H1 (cell line): ENCODE data around the gene CSNK1A1. TPM values are rescaled to one million over a fixed set of nuclear protein-coding genes. Genes with fewer than 3 reads are reported as not detected.

Experiments used
- CTCF ChIA-PET: fragments of 300-600 bp; sonication (Branson Sonifier 250); formaldehyde crosslinking; loops from one replicate; lab custom pipeline; 2021; ENCODE audit not compliant: partially characterized antibody; lab: Charles Lee
- POLR2A ChIA-PET: fragments of 300-600 bp; sonication (Branson Sonifier 250); formaldehyde crosslinking; loops from one replicate; lab custom pipeline; 2021; ENCODE audit warnings: inconsistent platforms; ENCODE audit not compliant: partially characterized antibody; lab: Charles Lee
- DNase-seq, 2 experiments: peaks; one replicate each; pipeline versions ENCODE4 v3.0.0 to v3.0.0-alpha.2; 2010 to 2022; ENCODE audit warnings: low spot score in 2 of 2, low read depth in 1 of 2, mixed read lengths in 1 of 2
- FAIRE-seq: peaks from 2 replicates; lab custom pipeline; 2011; peaks lifted over from hg19 to GRCh38; lab: Jason Lieb, UNC
- H2AFZ ChIP-seq: 2 replicates; pipeline ENCODE4 v1.8.1; 2012; ENCODE audit warnings: low read length, inconsistent platforms
- H2AK5ac ChIP-seq: 2 replicates; pipeline ENCODE4 v1.6.1; 2013; ENCODE audit warnings: low read depth, low read length
- H2BK120ac ChIP-seq: replicated peaks from 2 replicates; pipeline ENCODE3; 2013; ENCODE audit warnings: low read depth, low read length, inconsistent platforms
- H2BK12ac ChIP-seq: 2 replicates; pipeline ENCODE4 v1.6.1; 2013; ENCODE audit warnings: low read depth, low read length
- H2BK15ac ChIP-seq: 2 replicates; pipeline ENCODE4 v1.6.1; 2013; ENCODE audit warnings: low read length
- H2BK20ac ChIP-seq: 2 replicates; pipeline ENCODE4 v1.6.1; 2013; ENCODE audit warnings: low read length
- H2BK5ac ChIP-seq: 2 replicates; pipeline ENCODE4 v1.6.1; 2013; ENCODE audit warnings: low read depth, low read length
- H3K14ac ChIP-seq: 2 replicates; pipeline ENCODE4 v1.6.1; 2013; ENCODE audit warnings: inconsistent platforms; ENCODE audit not compliant: insufficient read length
- H3K18ac ChIP-seq: 2 replicates; pipeline ENCODE4 v1.6.1; 2013; ENCODE audit warnings: low read length; ENCODE audit errors: extremely low read depth
- H3K23ac ChIP-seq: 2 replicates; pipeline ENCODE4 v1.6.1; 2013; ENCODE audit warnings: inconsistent platforms; ENCODE audit not compliant: insufficient read length
- H3K23me2 ChIP-seq: 2 replicates; pipeline ENCODE4 v1.6.1; 2013; ENCODE audit warnings: low read depth, low read length
- H3K27ac ChIP-seq: 2 replicates; pipeline ENCODE4 v1.6.1; 2011; ENCODE audit warnings: low read depth, low read length, inconsistent platforms
- H3K27me3 ChIP-seq, 4 experiments: replicated peaks in 1 of 4; 1 replicate in 1 of 4; 2 replicates in 3 of 4; pipeline versions ENCODE4 v1.6.1 to v1.8.1; 2011 to 2013; ENCODE audit warnings: low read length in 3 of 4, mild to moderate bottlenecking in 3 of 4, inconsistent platforms in 2 of 4, mixed read lengths in 2 of 4, moderate library complexity in 1 of 4; ENCODE audit not compliant: control insufficient read depth in 3 of 4, insufficient read depth in 3 of 4; ENCODE audit errors: extremely low read depth in 1 of 4
- H3K36me3 ChIP-seq, 4 experiments: 2 replicates each; pipeline versions ENCODE4 v1.6.1 to v1.8.1; 2011 to 2013; ENCODE audit warnings: mild to moderate bottlenecking in 4 of 4, low read length in 3 of 4, moderate library complexity in 2 of 4, control low read depth in 1 of 4, inconsistent platforms in 1 of 4; ENCODE audit not compliant: insufficient read depth in 4 of 4, control insufficient read depth in 2 of 4
- H3K4ac ChIP-seq: replicated peaks from 2 replicates; pipeline ENCODE3; 2013; ENCODE audit warnings: low read length, low read depth, mixed read lengths, inconsistent platforms; ENCODE audit not compliant: insufficient read length
- H3K4me1 ChIP-seq, 4 experiments: replicated peaks in 1 of 4; 1 replicate in 1 of 4; 2 replicates in 3 of 4; pipeline versions ENCODE4 v1.6.1 to v1.8.1; 2011 to 2013; ENCODE audit warnings: low read length in 3 of 4, inconsistent platforms in 2 of 4, mixed read lengths in 1 of 4; ENCODE audit not compliant: insufficient read depth in 4 of 4, control insufficient read depth in 3 of 4
- H3K4me2 ChIP-seq, 2 experiments: 2 replicates each; pipeline versions ENCODE4 v1.6.1 to v1.8.1; 2011 to 2013; ENCODE audit warnings: low read depth in 2 of 2, low read length in 2 of 2, control low read depth in 1 of 2, inconsistent platforms in 1 of 2, mild to moderate bottlenecking in 1 of 2; ENCODE audit not compliant: insufficient read depth in 1 of 2
- H3K4me3 ChIP-seq, 4 experiments: fragments of 200-600, 300-600 bp in 1 of 4; sonication (generic), shearing (Covaris generic), sonication (Bioruptor Twin) in 1 of 4; 2 replicates each; pipeline versions ENCODE4 v1.5.1 to v1.8.1; 2011 to 2016; ENCODE audit warnings: low read length in 4 of 4, low read depth in 3 of 4, control low read depth in 2 of 4, inconsistent platforms in 2 of 4, mild to moderate bottlenecking in 2 of 4, mixed read lengths in 1 of 4, moderate library complexity in 1 of 4; ENCODE audit not compliant: insufficient read depth in 2 of 4; ENCODE audit errors: extremely low read depth in 1 of 4
- H3K56ac ChIP-seq: replicated peaks from 2 replicates; pipeline ENCODE3; 2013; ENCODE audit warnings: low read depth, mild to moderate bottlenecking, mixed read lengths, low read length, inconsistent platforms; ENCODE audit not compliant: insufficient read length
- H3K79me1 ChIP-seq: 2 replicates; pipeline ENCODE4 v1.6.1; 2013; ENCODE audit warnings: low read depth, low read length, control low read depth
- H3K79me2 ChIP-seq, 2 experiments: 2 replicates each; pipeline versions ENCODE4 v1.6.1 to v1.8.1; 2012 to 2013; ENCODE audit warnings: low read length in 2 of 2, mild to moderate bottlenecking in 2 of 2, inconsistent platforms in 1 of 2; ENCODE audit not compliant: insufficient read depth in 2 of 2, control insufficient read depth in 1 of 2
- H3K9ac ChIP-seq, 4 experiments: replicated peaks in 1 of 4; 1 replicate in 1 of 4; 2 replicates in 3 of 4; pipeline versions ENCODE4 v1.6.1 to v1.8.1; 2011 to 2013; ENCODE audit warnings: low read depth in 3 of 4, low read length in 3 of 4, control low read depth in 2 of 4, mild to moderate bottlenecking in 2 of 4, moderate library complexity in 2 of 4, inconsistent platforms in 1 of 4; ENCODE audit errors: extremely low read depth in 1 of 4
- H3K9me3 ChIP-seq, 2 experiments: 2 replicates each; pipeline versions ENCODE4 v1.6.1 to v1.8.1; 2012 to 2013; ENCODE audit warnings: mild to moderate bottlenecking in 2 of 2, moderate library complexity in 2 of 2, control low read depth in 1 of 2, inconsistent platforms in 1 of 2, low read depth in 1 of 2, low read length in 1 of 2, mixed read lengths in 1 of 2; ENCODE audit not compliant: insufficient read depth in 2 of 2
- H4K20me1 ChIP-seq, 2 experiments: replicated peaks in 1 of 2; 2 replicates each; pipeline versions ENCODE3 to v1.8.1; 2011 to 2013; ENCODE audit warnings: inconsistent platforms in 2 of 2, low read length in 2 of 2, mild to moderate bottlenecking in 1 of 2; ENCODE audit not compliant: insufficient read depth in 2 of 2, control insufficient read depth in 1 of 2
- H4K5ac ChIP-seq: 2 replicates; pipeline ENCODE4 v1.6.1; 2013; ENCODE audit warnings: low read length, low read depth, mixed read lengths, inconsistent platforms; ENCODE audit not compliant: insufficient read length
- H4K8ac ChIP-seq: 2 replicates; pipeline ENCODE4 v1.8.0; 2013; ENCODE audit warnings: mild to moderate bottlenecking, moderate library complexity, low read length, inconsistent platforms; ENCODE audit not compliant: insufficient read depth; ENCODE audit errors: extremely low read depth
- H4K91ac ChIP-seq: replicated peaks from 2 replicates; pipeline ENCODE3; 2013; ENCODE audit warnings: low read length, mixed read lengths, inconsistent platforms; ENCODE audit not compliant: insufficient read length
- BACH1 ChIP-seq: IDR thresholded peaks from 2 replicates; pipeline ENCODE4 v1.6.1; 2012; ENCODE audit warnings: low read length, improper control_type of control experiment
- CTBP2 ChIP-seq: IDR thresholded peaks from 2 replicates; pipeline ENCODE4 v1.7.0; 2011; ENCODE audit warnings: borderline replicate concordance, mild to moderate bottlenecking, moderate library complexity, mixed read lengths, low read length; ENCODE audit not compliant: insufficient read depth, insufficient read length
- FOSL1 ChIP-seq: IDR thresholded peaks from 2 replicates; pipeline ENCODE4 v1.6.1; 2011; ENCODE audit warnings: mild to moderate bottlenecking, low read depth, low read length, moderate library complexity; ENCODE audit not compliant: insufficient read depth
- GABPA ChIP-seq: IDR thresholded peaks from 2 replicates; pipeline ENCODE4 v1.6.1; 2011; ENCODE audit warnings: mild to moderate bottlenecking, low read length, moderate library complexity, borderline replicate concordance; ENCODE audit not compliant: insufficient read depth
- HDAC2 ChIP-seq, 2 experiments: fragments of 300-600 bp in 1 of 2; sonication (generic) in 1 of 2; IDR thresholded peaks; 2 replicates each; pipeline ENCODE4 v1.6.1; 2011 to 2012; ENCODE audit warnings: low read depth in 2 of 2, low read length in 2 of 2, mild to moderate bottlenecking in 2 of 2, moderate library complexity in 2 of 2, borderline replicate concordance in 1 of 2, inconsistent platforms in 1 of 2
- POLR2AphosphoS5 ChIP-seq: IDR thresholded peaks from 2 replicates; pipeline ENCODE4 v1.6.1; 2011; ENCODE audit warnings: low read depth, low read length
- RAD21 ChIP-seq, 2 experiments: IDR thresholded peaks in 1 of 2; conservative IDR thresholded peaks in 1 of 2; 2 replicates each; pipeline ENCODE4 v1.6.1; 2011; ENCODE audit warnings: low read depth in 2 of 2, low read length in 2 of 2, improper control_type of control experiment in 1 of 2, inconsistent platforms in 1 of 2, mild to moderate bottlenecking in 1 of 2, moderate library complexity in 1 of 2
- SIX5 ChIP-seq: IDR thresholded peaks from 2 replicates; pipeline ENCODE4 v1.6.1; 2011; ENCODE audit warnings: mild to moderate bottlenecking, low read depth, low read length
- SP1 ChIP-seq: IDR thresholded peaks from 2 replicates; pipeline ENCODE4 v1.6.1; 2011; ENCODE audit warnings: low read depth, low read length
- SUZ12 ChIP-seq: fragments of 200-600 bp; sonication (generic); IDR thresholded peaks from 2 replicates; pipeline ENCODE4 v1.6.1; 2012; ENCODE audit warnings: mild to moderate bottlenecking, inconsistent platforms, low read length, moderate library complexity, mixed read lengths
- WGBS, 2 experiments: shearing (Covaris generic) in 1 of 2; methylation state at CpG; one replicate each; pipeline versions ENCODE4 v1.1.6 to v1.1.7; 2013 to 2015; ENCODE audit warnings: low lambda C conversion rate in 2 of 2, mixed read lengths in 2 of 2, inconsistent platforms in 1 of 2, low coverage in 1 of 2, missing lambda C conversion rate in 1 of 2; ENCODE audit not compliant: insufficient replicate concordance in 2 of 2, insufficient coverage in 1 of 2, insufficient read length in 1 of 2; ENCODE audit errors: extremely low coverage in 1 of 2, missing lambda C conversion rate in 1 of 2; 5-methylcytosine and 5-hydroxymethylcytosine counted together
- polyA plus RNA-seq, 7 experiments: library from polyadenylated mRNA; depleted of rRNA in 3 of 7; stranded (reverse) in 5 of 7; unstranded in 2 of 7; fragments of >200 nt in 5 of 7; fragments of 200-250 nt in 2 of 7; gene quantifications; 1 replicate in 5 of 7; 2 replicates in 1 of 7; 4 replicates in 1 of 7; pipeline versions ENCODE4 v1.2.1 to v1.2.3, GENCODE V29; 2011 to 2013; ENCODE audit warnings: missing spikeins in 2 of 7, mixed read lengths in 2 of 7
- total RNA-seq: library from RNA; stranded (reverse); fragmentation: NEBNext Ultra II Directional; extraction: Animal tissue kit (Norgen Biotek cat#: 25700); gene quantifications from 2 replicates; pipeline ENCODE4 v1.2.1, GENCODE V29; 2021
- TF ChIP-seq, protein P1 (sequence below): IDR thresholded peaks from 2 replicates; pipeline ENCODE4 v1.6.1; 2012; ENCODE audit warnings: low read length, inconsistent platforms

The CSNK1A1 gene
- total and polyA plus RNA-seq, 2 of the 8 experiments (the other 6 are each of a cell fraction or from before 2014, with no cell fraction given): 61.2 to 244 TPM

DNA sequence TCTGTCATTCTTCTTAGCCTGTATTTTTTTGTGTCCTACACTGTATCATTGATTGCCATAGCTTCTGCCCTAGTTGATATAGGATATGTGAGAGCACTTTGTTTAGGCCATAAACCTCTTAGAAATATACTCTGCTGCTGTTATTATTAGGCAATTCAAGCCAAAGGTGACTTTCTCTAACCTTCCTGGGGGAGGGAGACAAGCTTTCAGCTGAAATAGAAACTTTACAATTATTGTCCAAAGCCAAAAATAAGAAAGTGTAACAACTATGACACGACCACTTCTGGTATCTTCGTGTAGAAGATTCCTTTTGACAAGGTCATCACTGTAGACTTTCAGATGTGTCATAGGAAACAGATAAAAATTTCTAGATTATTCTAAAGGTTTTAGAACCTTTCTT, 12.2 kb upstream of the CSNK1A1 start:
- no peak for FAIRE-seq

More for the DNA sequence above, 12.2 kb upstream of the CSNK1A1 start:
- Histone ChIP-seq H4K8ac (no peak overlapping the region), H3K4me1 (peaks cover 5 to 12% (median 7%) of the 10 kb centered on the region in 4 experiments; a peak in 6 of 7 replicates), H2AFZ (no peak overlapping the region; the same call in 1 of the 2 replicates), H2BK5ac (peak overlapping the region; percentile 89; the same call in 1 of the 2 replicates), H3K9me3 (no peaks in the 10 kb centered on the region), H3K14ac (no peak overlapping the region), H3K56ac (no peak overlapping the region), H2AK5ac (no peak overlapping the region), H3K79me2 (no peaks in the 10 kb centered on the region), H3K18ac (no peak overlapping the region), H4K5ac (no peak overlapping the region), H3K23ac (no peak overlapping the region), H2BK15ac (no peak overlapping the region), H3K27ac (no peak overlapping the region), H2BK120ac (no peak overlapping the region), H3K36me3 (no peaks in the 10 kb centered on the region), H2BK20ac (peak overlapping the region; percentile 51), H3K9ac (no peak overlapping the region), H3K4me3 (no peak overlapping the region), H4K91ac (no peak overlapping the region), H3K4me2 (no peak overlapping the region), H4K20me1 (no peaks in the 10 kb centered on the region), H3K23me2 (no peaks in the 10 kb centered on the region), H3K27me3 (no peaks in the 10 kb centered on the region), H3K79me1 (no peaks in the 10 kb centered on the region), H2BK12ac (peak overlapping the region; percentile 99; the same call in 1 of the 2 replicates), H3K4ac (no peak overlapping the region)
- ChIA-PET CTCF (interaction anchor here (0.9 to 4.7 kb wide), 19 partner anchors 9 to 309 kb away, joined by 3 to 111 read pairs (median 5); partner anchors contain the start of genes ARHGEF37 and CSNK1A1), POLR2A (interaction anchor here (0.9 to 3.1 kb wide), 7 partner anchors 11 to 219 kb away, joined by 3 to 24 read pairs (median 4); partner anchors contain the start of genes CSNK1A1 and GRPEL2)
- TF ChIP-seq BACH1 (no peak), SP1 (no peak), CTBP2 (no peak), POLR2AphosphoS5 (no peak), FOSL1 (no peak), RAD21 (IDR thresholded peaks at IDR 0.05 in 1 of 2, conservative IDR thresholded peaks at IDR 0.05 in 1 of 2; ENCODE audit: low read depth in 2 of 2, low read length in 2 of 2) (no peak), GABPA (no peak), SUZ12 (no peak), HDAC2 (IDR thresholded peaks at IDR 0.05; ENCODE audit: borderline replicate concordance in 1 of 2, low read depth in 2 of 2, low read length in 2 of 2) (no peak), SIX5 (no peak)
- TF ChIP-seq, protein P1, sequence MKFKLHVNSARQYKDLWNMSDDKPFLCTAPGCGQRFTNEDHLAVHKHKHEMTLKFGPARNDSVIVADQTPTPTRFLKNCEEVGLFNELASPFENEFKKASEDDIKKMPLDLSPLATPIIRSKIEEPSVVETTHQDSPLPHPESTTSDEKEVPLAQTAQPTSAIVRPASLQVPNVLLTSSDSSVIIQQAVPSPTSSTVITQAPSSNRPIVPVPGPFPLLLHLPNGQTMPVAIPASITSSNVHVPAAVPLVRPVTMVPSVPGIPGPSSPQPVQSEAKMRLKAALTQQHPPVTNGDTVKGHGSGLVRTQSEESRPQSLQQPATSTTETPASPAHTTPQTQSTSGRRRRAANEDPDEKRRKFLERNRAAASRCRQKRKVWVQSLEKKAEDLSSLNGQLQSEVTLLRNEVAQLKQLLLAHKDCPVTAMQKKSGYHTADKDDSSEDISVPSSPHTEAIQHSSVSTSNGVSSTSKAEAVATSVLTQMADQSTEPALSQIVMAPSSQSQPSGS: no peak
- 95% methylated on average over 2 of the region's 2 CpGs; no CpG with 5 or more reads in 1 of the 2 experiments for WGBS, 2 experiments
- DNase-seq: no peak
